PFSK-1 (cell line): ENCODE data around the gene SNX8.

ENCODE experiments used
- POLR2AphosphoS5 ChIP-seq: IDR thresholded peaks from 2 replicates; pipeline ENCODE4 v1.6.1; 2012; ENCODE audit warnings: low read depth, mild to moderate bottlenecking, control low read depth, low read length, moderate library complexity
- SIN3A ChIP-seq: IDR thresholded peaks from 2 replicates; pipeline ENCODE4 v1.6.1; 2012; ENCODE audit warnings: mild to moderate bottlenecking, low read length, moderate library complexity, borderline replicate concordance; ENCODE audit not compliant: insufficient read depth
- TAF1 ChIP-seq: IDR thresholded peaks from 2 replicates; pipeline ENCODE4 v1.6.1; 2012; ENCODE audit warnings: low read length, control low read depth, borderline replicate concordance; ENCODE audit not compliant: insufficient read depth

DNA sequence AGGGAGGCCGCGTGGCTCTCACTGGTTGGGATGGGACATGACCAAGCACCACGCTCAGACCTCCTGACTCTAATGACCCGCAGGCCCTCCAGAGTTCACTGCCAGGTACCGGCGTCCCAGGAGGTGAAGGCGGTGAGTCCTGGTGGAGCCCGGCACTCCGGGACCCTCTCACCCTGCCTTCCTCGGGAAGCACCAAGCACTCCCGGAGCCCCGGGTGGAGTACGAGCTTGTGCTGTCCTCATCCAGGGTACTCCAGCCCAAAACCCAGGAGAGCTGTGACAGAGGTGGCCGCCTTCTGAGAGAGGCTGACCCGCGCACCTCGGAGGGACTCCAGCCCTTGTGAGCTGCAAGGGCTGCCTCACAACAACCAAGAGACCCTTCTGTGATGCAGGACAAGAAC, 90.9 kb downstream of the SNX8 start:
- no peak for TF ChIP-seq POLR2AphosphoS5
- no peak for TF ChIP-seq TAF1
- TF ChIP-seq SIN3A, result no peak
